Mesenchymal stem cell (in vitro differentiated cells and primary cell): ENCODE measurements around the gene ATAD3A.

Experiments used
- DNase-seq: peaks from one replicate; pipeline ENCODE4 v3.0.0-alpha.2; 2013
- H2AFZ ChIP-seq: one replicate; pipeline ENCODE4 v1.6.1; 2013; ENCODE audit warnings: low read depth, mild to moderate bottlenecking, control low read depth, inconsistent platforms, low read length, moderate library complexity
- H2AK5ac ChIP-seq: 2 replicates; pipeline ENCODE4 v1.6.1; 2013; ENCODE audit warnings: low read length, moderate library complexity, mild to moderate bottlenecking, inconsistent platforms; ENCODE audit not compliant: severe bottlenecking
- H2BK120ac ChIP-seq: one replicate; pipeline ENCODE4 v1.6.1; 2013; ENCODE audit warnings: low read depth, mild to moderate bottlenecking, inconsistent platforms, low read length, moderate library complexity
- H2BK12ac ChIP-seq, 2 experiments: one replicate each; pipeline ENCODE4 v1.6.1; 2013; ENCODE audit warnings: inconsistent platforms in 2 of 2, low read length in 2 of 2, mild to moderate bottlenecking in 2 of 2, moderate library complexity in 2 of 2, control low read depth in 1 of 2
- H2BK15ac ChIP-seq: one replicate; pipeline ENCODE4 v1.6.1; 2013; ENCODE audit warnings: mild to moderate bottlenecking, low read depth, inconsistent platforms; ENCODE audit not compliant: poor library complexity, severe bottlenecking
- H2BK5ac ChIP-seq: 2 replicates; pipeline ENCODE4 v1.6.1; 2013; ENCODE audit warnings: low read depth, mild to moderate bottlenecking, low read length, control low read depth, inconsistent platforms; ENCODE audit not compliant: poor library complexity, severe bottlenecking
- H3K14ac ChIP-seq, 2 experiments: one replicate each; pipeline ENCODE4 v1.6.1; 2013; ENCODE audit warnings: inconsistent platforms in 2 of 2, low read length in 2 of 2, control low read depth in 1 of 2, mild to moderate bottlenecking in 1 of 2, moderate library complexity in 1 of 2
- H3K18ac ChIP-seq, 2 experiments: one replicate each; pipeline ENCODE4 v1.6.1; 2013; ENCODE audit warnings: inconsistent platforms in 2 of 2, low read length in 2 of 2, control low read depth in 1 of 2, low read depth in 1 of 2, mild to moderate bottlenecking in 1 of 2
- H3K23ac ChIP-seq, 2 experiments: one replicate each; pipeline ENCODE4 v1.6.1; 2013; ENCODE audit warnings: inconsistent platforms in 2 of 2, low read length in 2 of 2, mild to moderate bottlenecking in 2 of 2, moderate library complexity in 2 of 2, control low read depth in 1 of 2
- H3K27ac ChIP-seq: 2 replicates; pipeline ENCODE4 v1.5.1; 2013; ENCODE audit warnings: mild to moderate bottlenecking, moderate library complexity, low read length, control low read depth, inconsistent platforms; ENCODE audit not compliant: poor library complexity, severe bottlenecking
- H3K27me3 ChIP-seq, 2 experiments: 2 replicates each; pipeline versions ENCODE4 v1.6.1 to v1.7.0; 2013; ENCODE audit warnings: low read length in 2 of 2, mild to moderate bottlenecking in 2 of 2, moderate library complexity in 2 of 2, control low read depth in 1 of 2, inconsistent platforms in 1 of 2; ENCODE audit not compliant: control insufficient read depth in 1 of 2, insufficient read depth in 1 of 2
- H3K36me3 ChIP-seq, 2 experiments: 2 replicates each; pipeline versions ENCODE4 v1.6.1 to v1.7.0; 2013; ENCODE audit warnings: low read length in 2 of 2, control low read depth in 1 of 2, inconsistent platforms in 1 of 2, low read depth in 1 of 2, mild to moderate bottlenecking in 1 of 2; ENCODE audit not compliant: insufficient read depth in 2 of 2, control insufficient read depth in 1 of 2
- H3K4ac ChIP-seq, 2 experiments: one replicate each; pipeline ENCODE4 v1.6.1; 2013; ENCODE audit warnings: inconsistent platforms in 2 of 2, low read length in 2 of 2, mild to moderate bottlenecking in 2 of 2, moderate library complexity in 2 of 2, control low read depth in 1 of 2, low read depth in 1 of 2
- H3K4me1 ChIP-seq: 2 replicates; pipeline ENCODE4 v1.6.1; 2013; ENCODE audit warnings: low read depth, low read length, control low read depth; ENCODE audit not compliant: control insufficient read depth, insufficient read depth
- H3K4me2 ChIP-seq: 2 replicates; pipeline ENCODE4 v1.6.1; 2013; ENCODE audit warnings: low read length, mild to moderate bottlenecking, inconsistent platforms; ENCODE audit not compliant: poor library complexity, severe bottlenecking
- H3K4me3 ChIP-seq, 2 experiments: 2 replicates each; pipeline versions ENCODE4 v1.5.1 to v1.7.0; 2013; ENCODE audit warnings: low read length in 2 of 2, mild to moderate bottlenecking in 2 of 2, control low read depth in 1 of 2, low read depth in 1 of 2; ENCODE audit not compliant: insufficient read depth in 1 of 2
- H3K79me1 ChIP-seq: replicated peaks from 2 replicates; pipeline ENCODE4 v1.6.1; 2013; ENCODE audit warnings: mild to moderate bottlenecking, control low read depth, low read length, inconsistent platforms; ENCODE audit not compliant: poor library complexity, severe bottlenecking
- H3K9ac ChIP-seq: 2 replicates; pipeline ENCODE4 v1.7.0; 2013; ENCODE audit warnings: mild to moderate bottlenecking, low read length, moderate library complexity
- H3K9me3 ChIP-seq: 2 replicates; pipeline ENCODE4 v1.7.0; 2013; ENCODE audit warnings: mild to moderate bottlenecking, low read length; ENCODE audit not compliant: control insufficient read depth
- H4K8ac ChIP-seq: one replicate; pipeline ENCODE4 v1.6.1; 2013; ENCODE audit warnings: inconsistent platforms, mild to moderate bottlenecking, low read length, moderate library complexity
- H4K91ac ChIP-seq: one replicate; pipeline ENCODE4 v1.6.1; 2013; ENCODE audit warnings: mild to moderate bottlenecking, low read length, inconsistent platforms
- WGBS: methylation state at CpG from one replicate; pipeline ENCODE4 v1.1.7; 2013; ENCODE audit warnings: mixed read lengths; 5-methylcytosine and 5-hydroxymethylcytosine counted together

ATAD3A gene

DNA sequence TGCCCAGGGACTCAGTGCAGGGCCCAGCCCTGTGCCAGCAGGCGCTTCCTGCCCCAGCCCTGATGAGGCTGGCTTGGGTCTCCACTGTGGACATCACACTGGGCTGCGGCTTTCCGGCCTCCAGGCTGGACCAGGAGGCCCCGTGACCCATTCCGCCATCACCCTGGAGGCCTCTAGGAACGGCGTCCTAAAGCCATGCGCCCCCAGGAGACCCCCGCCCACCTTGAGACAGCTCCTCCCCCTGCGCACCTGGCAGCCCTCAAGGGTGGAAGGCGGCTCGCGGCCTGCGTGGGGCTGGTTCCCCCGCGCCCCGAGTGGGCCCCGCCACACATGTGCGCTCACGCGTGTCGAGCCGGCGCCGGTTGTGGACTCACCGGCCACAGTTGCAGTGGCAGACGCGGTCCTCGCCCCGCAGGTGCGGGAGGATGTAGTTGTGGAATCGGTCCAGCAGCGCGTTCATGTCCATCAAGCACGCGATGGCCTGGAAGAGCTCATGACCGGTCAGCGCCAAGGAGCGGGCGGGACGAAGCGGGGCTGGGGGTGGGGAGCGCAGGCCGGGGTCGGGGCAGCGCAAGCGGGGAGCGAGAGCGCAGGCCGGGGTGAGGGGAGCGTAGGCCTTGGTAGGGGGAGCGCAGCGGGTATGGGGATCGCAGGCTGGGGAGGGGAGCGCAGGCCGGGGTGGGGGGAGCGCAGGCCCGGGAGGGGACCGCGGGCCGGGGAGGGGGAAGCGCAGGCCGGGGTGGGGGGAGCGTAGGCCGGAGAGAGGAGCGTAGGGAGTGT lies 27.5 kb downstream of the ATAD3A start:
- DNase-seq, result peak; percentile 58
- no peak overlapping the region for H3K23ac ChIP-seq
- H3K27ac ChIP-seq, result no peak overlapping the region
- peak overlapping the region; percentile 57 to 77 for H3K14ac ChIP-seq
- H3K27me3 ChIP-seq, result no peaks in the 10 kb centered on the region
- H3K9ac ChIP-seq, result peak overlapping the region; percentile 73
- H2BK15ac ChIP-seq, result no peak overlapping the region
- peak overlapping the region; percentile 96 for H3K4me2 ChIP-seq
- H2AFZ ChIP-seq, result no peak overlapping the region
- H2BK120ac ChIP-seq, result peak overlapping the region; percentile 88
- peaks cover 40% of the 10 kb centered on the region for H3K4me1 ChIP-seq
- H3K36me3 ChIP-seq, result peaks cover 37 to 82% of the 10 kb centered on the region in 2 experiments
- H3K4ac ChIP-seq, result peak overlapping the region; percentile 53 to 58
- peaks cover 22% of the 10 kb centered on the region for H3K79me1 ChIP-seq
- H2BK5ac ChIP-seq, result no peak overlapping the region
- peak overlapping the region in 1 of 2 experiments; percentile 10 for H2BK12ac ChIP-seq
- peak overlapping the region in 1 of 2 experiments; percentile 91 for H3K18ac ChIP-seq
- H3K4me3 ChIP-seq, result peak overlapping the region; percentile 72 to 82
- no peaks in the 10 kb centered on the region for H3K9me3 ChIP-seq
- peak overlapping the region; percentile 86 for H4K8ac ChIP-seq
- H2AK5ac ChIP-seq, result no peak overlapping the region
- peak overlapping the region; percentile 84 for H4K91ac ChIP-seq
- WGBS, result 23% methylated on average over 52 of the region's 66 CpGs

DNA sequence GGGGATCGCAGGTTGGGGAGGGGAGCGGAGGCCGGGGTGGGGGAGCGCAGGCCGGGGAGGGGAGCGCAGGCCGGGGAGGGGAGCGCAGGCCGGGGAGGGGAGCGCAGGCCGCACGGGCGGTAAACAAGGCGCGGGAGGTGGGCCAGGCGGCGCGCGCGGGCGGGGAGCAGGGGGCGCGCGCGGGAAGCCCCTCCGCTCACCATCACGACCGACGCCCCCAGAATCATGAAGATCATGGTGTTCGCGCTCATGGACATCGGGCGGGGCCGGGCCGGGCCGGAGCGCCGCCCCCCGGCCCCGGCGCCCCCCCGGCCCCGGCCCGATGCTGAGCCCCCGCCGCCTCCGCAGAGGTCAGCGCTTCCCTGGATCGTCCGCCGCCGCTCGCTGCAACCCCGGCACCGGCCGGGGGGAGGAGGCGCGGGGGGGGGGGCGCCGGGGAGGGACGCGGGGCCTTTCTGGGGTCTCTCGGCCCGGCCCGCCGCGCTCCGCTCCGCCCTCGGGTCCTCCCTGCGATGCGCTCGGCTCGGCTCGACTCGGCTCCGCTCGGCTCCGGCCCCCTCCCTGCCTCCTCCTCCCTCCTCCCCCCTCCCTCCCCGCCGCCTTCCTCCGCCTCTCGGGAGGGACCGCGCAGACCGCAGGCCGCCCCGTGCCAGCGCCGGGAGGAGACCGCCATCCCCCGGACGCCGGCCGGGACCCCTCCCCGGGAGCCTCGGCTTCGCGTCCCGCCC lies 28.3 kb downstream of the ATAD3A start, which contains the start of gene TMEM240:
Gene TMEM240 (minus strand): TSS at position 535 of the 728 bp plus-strand sequence. CDS start 278 bp downstream, at position 257.
- H3K14ac ChIP-seq, result peak within 1 kb of the TSS; percentile 57 to 77
- peak within 1 kb of the TSS; percentile 97 for H4K91ac ChIP-seq
- H3K4me1 ChIP-seq, result peaks cover 42% of the 10 kb centered on the region
- H2BK120ac ChIP-seq, result peak within 1 kb of the TSS; percentile 88
- under 1% methylated on average over 37 of the region's 100 CpGs for WGBS
- no peak within 1 kb of the TSS for H3K23ac ChIP-seq
- DNase-seq, result peak; percentile 81
- no peak within 1 kb of the TSS for H3K27ac ChIP-seq
- peak within 1 kb of the TSS; percentile 3 to 65 for H2BK12ac ChIP-seq
- peak within 1 kb of the TSS; percentile 53 to 69 for H3K4ac ChIP-seq
- peak within 1 kb of the TSS; percentile 78 to 91 for H3K18ac ChIP-seq
- no peaks in the 10 kb centered on the region for H3K27me3 ChIP-seq
- peak within 1 kb of the TSS; percentile 68 for H2BK15ac ChIP-seq
- H2AFZ ChIP-seq, result peak within 1 kb of the TSS; percentile 30
- H4K8ac ChIP-seq, result peak within 1 kb of the TSS; percentile 86
- peaks cover 24% of the 10 kb centered on the region for H3K79me1 ChIP-seq
- no peaks in the 10 kb centered on the region for H3K9me3 ChIP-seq
- H2BK5ac ChIP-seq, result no peak within 1 kb of the TSS
- H3K4me3 ChIP-seq, result peak within 1 kb of the TSS; percentile 72 to 82
- peaks cover 39 to 77% of the 10 kb centered on the region in 2 experiments for H3K36me3 ChIP-seq
- H2AK5ac ChIP-seq, result peak within 1 kb of the TSS; percentile 28
- H3K9ac ChIP-seq, result peak within 1 kb of the TSS; percentile 73
- H3K4me2 ChIP-seq, result peak within 1 kb of the TSS; percentile 96

DNA sequence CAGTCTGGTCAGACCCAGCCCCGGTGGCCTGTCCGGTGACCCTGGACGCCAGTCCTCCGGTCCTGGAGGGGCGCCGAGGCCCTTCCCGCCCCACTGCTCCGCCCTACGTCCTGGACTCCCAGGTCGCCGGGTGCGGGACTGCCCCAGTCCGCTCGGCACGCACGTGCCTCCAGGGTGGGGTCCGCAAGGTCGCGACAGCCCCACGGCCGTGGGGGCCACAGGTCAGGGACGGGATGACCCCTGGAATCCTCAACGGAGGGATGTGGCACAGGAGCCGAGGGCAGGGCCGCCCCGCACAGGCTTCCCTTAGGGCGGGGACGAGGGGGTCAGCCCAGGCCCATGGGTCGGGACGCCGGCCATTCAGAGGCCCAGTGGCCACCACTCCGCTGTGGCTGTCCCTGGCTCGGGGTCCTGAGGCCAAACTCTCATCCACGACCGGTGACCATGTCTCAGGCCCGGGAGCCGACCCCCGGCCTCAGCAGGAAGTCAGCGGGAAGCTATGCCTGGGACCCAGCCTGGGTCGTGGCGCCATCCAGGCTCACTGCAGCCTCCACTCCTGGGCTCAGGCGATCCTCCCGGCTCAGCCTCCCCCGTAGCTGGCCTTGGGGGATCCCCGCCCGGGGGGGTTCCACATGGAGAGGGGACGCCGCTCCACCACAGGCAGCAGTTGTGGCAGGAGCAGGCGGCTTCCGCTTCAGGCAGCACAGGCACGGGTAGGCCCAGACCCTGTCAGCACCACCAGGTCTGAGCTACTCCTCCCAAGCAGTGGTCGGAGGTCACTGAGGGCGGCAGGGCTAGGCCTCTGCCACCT lies 29.1 kb downstream of the ATAD3A start:
- Histone ChIP-seq H2BK15ac (peak overlapping the region; percentile 54), H2BK5ac (no peak overlapping the region), H2AK5ac (peak overlapping the region; percentile 28), H4K8ac (peak overlapping the region; percentile 74), H3K9me3 (no peaks in the 10 kb centered on the region), H3K36me3 (peaks cover 39 to 73% of the 10 kb centered on the region in 2 experiments), H3K27ac (no peak overlapping the region), H3K9ac (peak overlapping the region; percentile 70), H3K4me3 (peak overlapping the region; percentile 66 to 72), H2BK12ac (peak overlapping the region; percentile 3 to 65), H3K14ac (no peak overlapping the region), H3K79me1 (peaks cover 22% of the 10 kb centered on the region), H3K4me2 (peak overlapping the region; percentile 44), H3K4me1 (peaks cover 44% of the 10 kb centered on the region), H3K23ac (no peak overlapping the region), H4K91ac (peak overlapping the region; percentile 97), H2AFZ (peak overlapping the region; percentile 30), H3K27me3 (no peaks in the 10 kb centered on the region), H3K18ac (peak overlapping the region; percentile 78 to 87), H2BK120ac (peak overlapping the region; percentile 54), H3K4ac (peak overlapping the region; percentile 5 to 69)
- no peak for DNase-seq
- WGBS, result 62% methylated on average over 53 of the region's 53 CpGs
